ENCODE data around the gene TSPAN32.
"Not testable (repeated sequence)": the region's sequence is repeated elsewhere in the genome, so short reads cannot be mapped to it uniquely, and the experiment has no call there.

TSPAN32 gene

GRCh38 chr11:2328656-2329354 is 27.0 kb downstream of the TSPAN32 start:
- no peak for TF ChIP-seq CTCF (conservative IDR thresholded peaks at IDR 0.05; ENCODE audit: low read depth, low read length)
- no peak overlapping the region for H3K4me2 ChIP-seq
- peaks cover 56% of the 10 kb centered on the region; the same call in 1 of the 2 replicates for H3K27me3 ChIP-seq (ENCODE audit: insufficient read depth, low read depth)

GRCh38 chr11:2329551-2329950 is 27.7 kb downstream of the TSPAN32 start:
- Histone ChIP-seq H4K20me1 (ENCODE audit: insufficient read depth) (no peaks in the 10 kb centered on the region), H3K27me3 (ENCODE audit: insufficient read depth, low read depth) (peaks cover 51% of the 10 kb centered on the region; the same call in 1 of the 2 replicates), H2AFZ (ENCODE audit: low read depth) (no peak overlapping the region), H3K9ac (no peak overlapping the region), H3K36me3 (ENCODE audit: insufficient read depth) (no peaks in the 10 kb centered on the region), H3K79me2 (ENCODE audit: insufficient read depth, low read depth) (no peaks in the 10 kb centered on the region), H3K4me2 (no peak overlapping the region), H3K4me1 (ENCODE audit: low read depth, poor library complexity, severe bottlenecking) (no peaks in the 10 kb centered on the region), H3K4me3 (IDR thresholded peaks at IDR 0.05; ENCODE audit: insufficient read depth, low read depth, low read length) (no peak overlapping the region), H3K27ac (no peak overlapping the region)
- TF ChIP-seq CTCF (conservative IDR thresholded peaks at IDR 0.05; ENCODE audit: low read depth, low read length): no peak

More at GRCh38 chr11:2328656-2329354, 27.0 kb downstream of the TSPAN32 start:
- H3K79me2 ChIP-seq (ENCODE audit: insufficient read depth, low read depth): no peaks in the 10 kb centered on the region
- no peak overlapping the region for H3K4me3 ChIP-seq (IDR thresholded peaks at IDR 0.05; ENCODE audit: insufficient read depth, low read depth, low read length)
- H3K27ac ChIP-seq: no peak overlapping the region
- H2AFZ ChIP-seq (ENCODE audit: low read depth): no peak overlapping the region
- no peaks in the 10 kb centered on the region for H3K36me3 ChIP-seq (ENCODE audit: insufficient read depth)
- no peaks in the 10 kb centered on the region for H3K4me1 ChIP-seq (ENCODE audit: low read depth, poor library complexity, severe bottlenecking)
- no peak overlapping the region for H3K9ac ChIP-seq
- no peaks in the 10 kb centered on the region for H4K20me1 ChIP-seq (ENCODE audit: insufficient read depth)

GRCh38 chr11:2330696-2331095 is 28.9 kb downstream of the TSPAN32 start:
- peaks cover 50% of the 10 kb centered on the region; the same call in 1 of the 2 replicates for H3K27me3 ChIP-seq (ENCODE audit: insufficient read depth, low read depth)
- H3K36me3 ChIP-seq (ENCODE audit: insufficient read depth): no peaks in the 10 kb centered on the region
- no peak overlapping the region for H3K27ac ChIP-seq
- H2AFZ ChIP-seq (ENCODE audit: low read depth): no peak overlapping the region
- H3K79me2 ChIP-seq (ENCODE audit: insufficient read depth, low read depth): no peaks in the 10 kb centered on the region
- H3K9ac ChIP-seq: no peak overlapping the region
- H3K4me2 ChIP-seq: no peak overlapping the region
- no peaks in the 10 kb centered on the region for H4K20me1 ChIP-seq (ENCODE audit: insufficient read depth)
- H3K4me3 ChIP-seq (IDR thresholded peaks at IDR 0.05; ENCODE audit: insufficient read depth, low read depth, low read length): no peak overlapping the region
- TF ChIP-seq CTCF (conservative IDR thresholded peaks at IDR 0.05; ENCODE audit: low read depth, low read length): no peak
- no peaks in the 10 kb centered on the region for H3K4me1 ChIP-seq (ENCODE audit: low read depth, poor library complexity, severe bottlenecking)

- H3K9ac ChIP-seq: no peak overlapping the region
- H3K4me1 ChIP-seq (ENCODE audit: low read depth, poor library complexity, severe bottlenecking): no peaks in the 10 kb centered on the region
- no peak overlapping the region for H2AFZ ChIP-seq (ENCODE audit: low read depth)
- no peak overlapping the region for H3K4me3 ChIP-seq (IDR thresholded peaks at IDR 0.05; ENCODE audit: insufficient read depth, low read depth, low read length)
- no peaks in the 10 kb centered on the region for H3K36me3 ChIP-seq (ENCODE audit: insufficient read depth)
- no peaks in the 10 kb centered on the region for H4K20me1 ChIP-seq (ENCODE audit: insufficient read depth)
- no peak for TF ChIP-seq CTCF (conservative IDR thresholded peaks at IDR 0.05; ENCODE audit: low read depth, low read length)
- H3K27ac ChIP-seq: no peak overlapping the region
- no peak overlapping the region for H3K4me2 ChIP-seq
- peaks cover 51% of the 10 kb centered on the region for H3K27me3 ChIP-seq (ENCODE audit: insufficient read depth, low read depth)
- no peaks in the 10 kb centered on the region for H3K79me2 ChIP-seq (ENCODE audit: insufficient read depth, low read depth)
Observed at GRCh38 chr11:2331404-2331803, 29.6 kb downstream of the TSPAN32 start.

GRCh38 chr11:2332569-2332968 is 30.8 kb downstream of the TSPAN32 start:
- not testable (repeated sequence) for H3K79me2 ChIP-seq (ENCODE audit: insufficient read depth, low read depth); H4K20me1 ChIP-seq (ENCODE audit: insufficient read depth); H3K27ac ChIP-seq; H3K9ac ChIP-seq; H3K4me2 ChIP-seq; H2AFZ ChIP-seq (ENCODE audit: low read depth); H3K36me3 ChIP-seq (ENCODE audit: insufficient read depth); H3K4me3 ChIP-seq (IDR thresholded peaks at IDR 0.05; ENCODE audit: insufficient read depth, low read depth, low read length); H3K4me1 ChIP-seq (ENCODE audit: low read depth, poor library complexity, severe bottlenecking)
- H3K27me3 ChIP-seq (ENCODE audit: insufficient read depth, low read depth): peaks cover 54% of the 10 kb centered on the region

GRCh38 chr11:2333486-2334205 is 31.8 kb downstream of the TSPAN32 start:
- H3K79me2 ChIP-seq (ENCODE audit: insufficient read depth, low read depth); H4K20me1 ChIP-seq (ENCODE audit: insufficient read depth); H3K4me1 ChIP-seq (ENCODE audit: low read depth, poor library complexity, severe bottlenecking); H3K36me3 ChIP-seq (ENCODE audit: insufficient read depth); H3K9ac ChIP-seq; H3K4me2 ChIP-seq; H2AFZ ChIP-seq (ENCODE audit: low read depth); H3K27ac ChIP-seq; H3K4me3 ChIP-seq (IDR thresholded peaks at IDR 0.05; ENCODE audit: insufficient read depth, low read depth, low read length): not testable (repeated sequence)
- peaks cover 54% of the 10 kb centered on the region for H3K27me3 ChIP-seq (ENCODE audit: insufficient read depth, low read depth)

- not testable (repeated sequence) for H3K4me2 ChIP-seq; H3K4me1 ChIP-seq (ENCODE audit: low read depth, poor library complexity, severe bottlenecking); H3K79me2 ChIP-seq (ENCODE audit: insufficient read depth, low read depth); H3K4me3 ChIP-seq (IDR thresholded peaks at IDR 0.05; ENCODE audit: insufficient read depth, low read depth, low read length); H3K36me3 ChIP-seq (ENCODE audit: insufficient read depth); H2AFZ ChIP-seq (ENCODE audit: low read depth); H3K27ac ChIP-seq; H3K9ac ChIP-seq; H4K20me1 ChIP-seq (ENCODE audit: insufficient read depth)
- H3K27me3 ChIP-seq (ENCODE audit: insufficient read depth, low read depth): peaks cover 56% of the 10 kb centered on the region
Observed at GRCh38 chr11:2335286-2335685, 33.5 kb downstream of the TSPAN32 start.

Measured in KMS-11 (cell line).